Measurements from ENCODE around the gene RPL12. TPM values are rescaled to one million over a fixed set of nuclear protein-coding genes. Genes with fewer than 3 reads are reported as not detected.

Gene RPL12
- total and polyA plus RNA-seq, 9 of the 15 experiments (the other 6 are each of a cell fraction or from before 2014, with no cell fraction given), result 1,614 to 4,558 (median 2,531) TPM

GRCh38 chr9:127450830-127451607 is at the start of gene RPL12, which contains the start of gene LRSAM1 (continued):
- TF ChIP-seq SFPQ (IDR thresholded peaks at IDR 0.05; ENCODE audit: low read depth, low read length) (no peak), PYGO2 (tag; IDR thresholded peaks at IDR 0.05) (no peak), HBP1 (CRISPR knock-in tag; IDR thresholded peaks at IDR 0.05) (no peak), ZNF77 (CRISPR knock-in tag; IDR thresholded peaks at IDR 0.05) (0 out of 2 replicates have a peak, but pooled peaks have one; percentile 52), TAF1 (IDR thresholded peaks at IDR 0.05; ENCODE audit: control insufficient read depth, extremely low read depth, insufficient read depth, low read length, severe bottlenecking) (peak; percentile 98), ELF4 (CRISPR knock-in tag; IDR thresholded peaks at IDR 0.05) (peak; percentile 55; the same call in 1 of the 2 replicates), ARID4B (CRISPR knock-in tag; IDR thresholded peaks at IDR 0.05) (peak; percentile 95), ZNF311 (CRISPR knock-in tag; IDR thresholded peaks at IDR 0.05) (no peak), SMAD3 (CRISPR knock-in tag; conservative IDR thresholded peaks at IDR 0.05) (peak; percentile 52; the same call in 1 of the 2 replicates), PURB (CRISPR knock-in tag; IDR thresholded peaks at IDR 0.05; ENCODE audit: low read depth) (no peak)

All from K562 (cell line).